ENCODE results near the gene PKD1L1. TPM values are rescaled to one million over a fixed set of nuclear protein-coding genes. Genes with fewer than 3 reads are reported as not detected.

The PKD1L1 gene
- polyA plus RNA-seq, 1 donor from 2014 or later = 2.0 TPM

DNA sequence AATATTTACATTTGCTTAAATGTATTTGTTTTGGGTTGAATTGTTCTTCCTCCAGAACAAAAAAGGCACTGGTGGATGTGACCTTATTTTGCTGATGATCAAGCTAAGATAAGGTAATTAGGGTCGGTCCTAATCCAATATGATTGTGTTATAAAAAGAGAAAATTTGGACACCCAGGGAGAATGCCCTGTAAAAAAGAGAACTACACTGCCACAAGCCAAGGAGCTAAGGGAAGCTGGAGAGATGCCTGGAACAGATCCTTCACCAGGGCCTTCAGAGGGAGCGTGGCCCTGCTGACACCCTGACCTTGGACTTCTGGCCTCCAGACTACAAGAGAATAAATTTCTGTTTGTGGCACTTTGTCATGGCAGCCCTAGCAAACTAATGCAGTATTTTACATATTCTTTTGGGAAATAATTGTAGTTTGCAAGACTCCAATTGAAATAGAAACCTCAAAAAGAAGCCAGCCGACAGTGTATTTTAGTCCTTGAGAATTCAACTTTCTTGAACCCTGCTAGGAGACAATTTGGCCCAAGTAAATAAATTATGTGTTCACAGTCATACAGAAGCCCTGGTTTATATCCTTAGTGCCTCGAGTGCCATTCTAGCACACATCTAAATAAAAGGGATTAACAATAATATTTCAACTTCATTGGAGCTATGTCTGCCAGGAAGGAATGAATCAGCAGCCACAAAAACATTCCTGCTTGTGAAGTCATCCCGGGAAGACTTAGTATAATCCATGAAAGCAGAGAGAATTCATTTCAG, 164.6 kb downstream of the PKD1L1 start:
- no peaks in the 10 kb centered on the region for H3K27me3 ChIP-seq (ENCODE audit: insufficient read depth, low read depth, low read length)
- H3F3A ChIP-seq (ENCODE audit: insufficient read depth, low read length, poor library complexity, severe bottlenecking) = no peaks in the 10 kb centered on the region
- no peaks in the 10 kb centered on the region for H3K79me2 ChIP-seq (replicated peaks; ENCODE audit: insufficient read depth, low read length)
- H3K4me3 ChIP-seq (ENCODE audit: low read length) = no peak overlapping the region
- H3K9me3 ChIP-seq (ENCODE audit: low read length) = no peaks in the 10 kb centered on the region
- H3K4me2 ChIP-seq (ENCODE audit: low read length) = no peak overlapping the region
- H3K27ac ChIP-seq (ENCODE audit: low read length) = no peak overlapping the region
- H4K20me1 ChIP-seq (ENCODE audit: insufficient read depth) = no peaks in the 10 kb centered on the region
- TF ChIP-seq SMC3 (conservative IDR thresholded peaks at IDR 0.05; ENCODE audit: poor library complexity) = no peak
- TF ChIP-seq, protein P1, sequence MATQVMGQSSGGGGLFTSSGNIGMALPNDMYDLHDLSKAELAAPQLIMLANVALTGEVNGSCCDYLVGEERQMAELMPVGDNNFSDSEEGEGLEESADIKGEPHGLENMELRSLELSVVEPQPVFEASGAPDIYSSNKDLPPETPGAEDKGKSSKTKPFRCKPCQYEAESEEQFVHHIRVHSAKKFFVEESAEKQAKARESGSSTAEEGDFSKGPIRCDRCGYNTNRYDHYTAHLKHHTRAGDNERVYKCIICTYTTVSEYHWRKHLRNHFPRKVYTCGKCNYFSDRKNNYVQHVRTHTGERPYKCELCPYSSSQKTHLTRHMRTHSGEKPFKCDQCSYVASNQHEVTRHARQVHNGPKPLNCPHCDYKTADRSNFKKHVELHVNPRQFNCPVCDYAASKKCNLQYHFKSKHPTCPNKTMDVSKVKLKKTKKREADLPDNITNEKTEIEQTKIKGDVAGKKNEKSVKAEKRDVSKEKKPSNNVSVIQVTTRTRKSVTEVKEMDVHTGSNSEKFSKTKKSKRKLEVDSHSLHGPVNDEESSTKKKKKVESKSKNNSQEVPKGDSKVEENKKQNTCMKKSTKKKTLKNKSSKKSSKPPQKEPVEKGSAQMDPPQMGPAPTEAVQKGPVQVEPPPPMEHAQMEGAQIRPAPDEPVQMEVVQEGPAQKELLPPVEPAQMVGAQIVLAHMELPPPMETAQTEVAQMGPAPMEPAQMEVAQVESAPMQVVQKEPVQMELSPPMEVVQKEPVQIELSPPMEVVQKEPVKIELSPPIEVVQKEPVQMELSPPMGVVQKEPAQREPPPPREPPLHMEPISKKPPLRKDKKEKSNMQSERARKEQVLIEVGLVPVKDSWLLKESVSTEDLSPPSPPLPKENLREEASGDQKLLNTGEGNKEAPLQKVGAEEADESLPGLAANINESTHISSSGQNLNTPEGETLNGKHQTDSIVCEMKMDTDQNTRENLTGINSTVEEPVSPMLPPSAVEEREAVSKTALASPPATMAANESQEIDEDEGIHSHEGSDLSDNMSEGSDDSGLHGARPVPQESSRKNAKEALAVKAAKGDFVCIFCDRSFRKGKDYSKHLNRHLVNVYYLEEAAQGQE (IDR thresholded peaks at IDR 0.05; ENCODE audit: borderline replicate concordance) = no peak
- TF ChIP-seq TAF1 (IDR thresholded peaks at IDR 0.05; ENCODE audit: low read depth) = no peak
- H3K36me3 ChIP-seq (ENCODE audit: insufficient read depth, low read length) = no peaks in the 10 kb centered on the region
- H2AFZ ChIP-seq (ENCODE audit: low read depth, low read length) = no peak overlapping the region
- H3K9me2 ChIP-seq (ENCODE audit: insufficient read depth, low read length) = no peaks in the 10 kb centered on the region
- H3K9ac ChIP-seq (ENCODE audit: low read length) = no peak overlapping the region

DNA sequence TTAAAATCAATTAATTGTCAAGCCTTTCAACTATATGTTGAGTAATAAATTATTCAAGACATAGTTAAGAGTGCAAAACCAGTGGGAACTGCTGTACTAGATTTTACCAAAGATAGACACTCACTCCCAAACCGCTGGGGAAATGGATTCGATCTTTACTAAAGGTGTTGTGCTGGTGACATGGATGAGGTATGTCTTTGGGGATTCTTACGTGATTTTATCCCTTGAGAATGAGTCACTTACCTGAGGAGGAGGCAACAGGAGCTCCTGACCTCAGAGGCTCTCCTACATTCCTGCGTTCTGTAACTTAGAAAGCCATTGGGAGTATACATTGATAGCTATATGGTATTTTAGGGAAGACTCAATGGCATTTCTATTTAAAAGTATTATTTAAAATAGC, 165.5 kb downstream of the PKD1L1 start:
- H3K9me2 ChIP-seq (ENCODE audit: insufficient read depth, low read length) = no peaks in the 10 kb centered on the region
- H3K27me3 ChIP-seq (ENCODE audit: insufficient read depth, low read depth, low read length) = no peaks in the 10 kb centered on the region
- no peak overlapping the region for H3K9ac ChIP-seq (ENCODE audit: low read length)
- H3K36me3 ChIP-seq (ENCODE audit: insufficient read depth, low read length) = no peaks in the 10 kb centered on the region
- H3K4me3 ChIP-seq (ENCODE audit: low read length) = no peak overlapping the region
- H4K20me1 ChIP-seq (ENCODE audit: insufficient read depth) = no peaks in the 10 kb centered on the region
- H3F3A ChIP-seq (ENCODE audit: insufficient read depth, low read length, poor library complexity, severe bottlenecking) = no peaks in the 10 kb centered on the region
- no peak overlapping the region for H2AFZ ChIP-seq (ENCODE audit: low read depth, low read length)
- no peak overlapping the region for H3K27ac ChIP-seq (ENCODE audit: low read length)
- no peak overlapping the region for H3K4me2 ChIP-seq (ENCODE audit: low read length)
- H3K9me3 ChIP-seq (ENCODE audit: low read length) = no peaks in the 10 kb centered on the region
- TF ChIP-seq SMC3 (conservative IDR thresholded peaks at IDR 0.05; ENCODE audit: poor library complexity) = no peak
- TF ChIP-seq MXI1 (conservative IDR thresholded peaks at IDR 0.05; ENCODE audit: poor library complexity, severe bottlenecking) = no peak
- no peak for TF ChIP-seq POLR2AphosphoS5 (IDR thresholded peaks at IDR 0.05)
- no peak for TF ChIP-seq EP300 (conservative IDR thresholded peaks at IDR 0.05; ENCODE audit: poor library complexity, severe bottlenecking)
- TF ChIP-seq, protein P2, sequence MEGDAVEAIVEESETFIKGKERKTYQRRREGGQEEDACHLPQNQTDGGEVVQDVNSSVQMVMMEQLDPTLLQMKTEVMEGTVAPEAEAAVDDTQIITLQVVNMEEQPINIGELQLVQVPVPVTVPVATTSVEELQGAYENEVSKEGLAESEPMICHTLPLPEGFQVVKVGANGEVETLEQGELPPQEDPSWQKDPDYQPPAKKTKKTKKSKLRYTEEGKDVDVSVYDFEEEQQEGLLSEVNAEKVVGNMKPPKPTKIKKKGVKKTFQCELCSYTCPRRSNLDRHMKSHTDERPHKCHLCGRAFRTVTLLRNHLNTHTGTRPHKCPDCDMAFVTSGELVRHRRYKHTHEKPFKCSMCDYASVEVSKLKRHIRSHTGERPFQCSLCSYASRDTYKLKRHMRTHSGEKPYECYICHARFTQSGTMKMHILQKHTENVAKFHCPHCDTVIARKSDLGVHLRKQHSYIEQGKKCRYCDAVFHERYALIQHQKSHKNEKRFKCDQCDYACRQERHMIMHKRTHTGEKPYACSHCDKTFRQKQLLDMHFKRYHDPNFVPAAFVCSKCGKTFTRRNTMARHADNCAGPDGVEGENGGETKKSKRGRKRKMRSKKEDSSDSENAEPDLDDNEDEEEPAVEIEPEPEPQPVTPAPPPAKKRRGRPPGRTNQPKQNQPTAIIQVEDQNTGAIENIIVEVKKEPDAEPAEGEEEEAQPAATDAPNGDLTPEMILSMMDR (IDR thresholded peaks at IDR 0.05; ENCODE audit: poor library complexity, severe bottlenecking) = no peak
- TF ChIP-seq TAF1 (IDR thresholded peaks at IDR 0.05; ENCODE audit: low read depth) = no peak
- TF ChIP-seq, protein P1 (IDR thresholded peaks at IDR 0.05; ENCODE audit: borderline replicate concordance) = no peak
- TF ChIP-seq EZH2 (IDR thresholded peaks at IDR 0.05; ENCODE audit: borderline replicate concordance, insufficient read depth, low read length, poor library complexity, severe bottlenecking) = no peak
- TF ChIP-seq RAD21 (conservative IDR thresholded peaks at IDR 0.05) = no peak
- H3K79me2 ChIP-seq (replicated peaks; ENCODE audit: insufficient read depth, low read length) = no peaks in the 10 kb centered on the region

Data from neural cell (in vitro differentiated cells).